Thoracic aorta (tissue), 2 donors: ENCODE results near the gene CYREN. TPM values are rescaled to one million over a fixed set of nuclear protein-coding genes. Genes with fewer than 3 reads are reported as not detected.
"Not testable (repeated sequence)": the region's sequence is repeated elsewhere in the genome, so short reads cannot be mapped to it uniquely, and the experiment has no call there.

Source experiments
- ATAC-seq: fragments of 150-250 bp; one replicate; pipeline ENCODE4 v1.8.0; 2017; ENCODE audit warnings: low read depth; ENCODE audit not compliant: insufficient number of reproducible peaks, low FRiP score
- DNase-seq: peaks from one replicate; pipeline ENCODE4 v3.0.0-alpha.2; 2020; ENCODE audit warnings: low spot score
- H3K27ac ChIP-seq, 2 donors: fragments of 200-600 bp; sonication (generic); 1 replicate in 1 of 2; 2 replicates in 1 of 2; pipeline ENCODE4 v1.5.1; 2016; ENCODE audit warnings: mild to moderate bottlenecking in 2 of 2, moderate library complexity in 2 of 2
- H3K27me3 ChIP-seq: fragments of 200-600 bp; sonication (generic); replicated peaks from 2 replicates; pipeline ENCODE4 v1.6.0; 2016; ENCODE audit warnings: mild to moderate bottlenecking; ENCODE audit not compliant: insufficient read depth
- H3K36me3 ChIP-seq: fragments of 200-600 bp; sonication (generic); one replicate; pipeline ENCODE4 v1.5.1; 2016
- H3K4me1 ChIP-seq, 2 donors: fragments of 200-600 bp; sonication (generic); 1 replicate in 1 of 2; 2 replicates in 1 of 2; pipeline versions ENCODE4 v1.5.1 to v1.6.0; 2016; ENCODE audit warnings: low read depth in 2 of 2, mild to moderate bottlenecking in 1 of 2; ENCODE audit not compliant: control insufficient read depth in 1 of 2
- H3K4me3 ChIP-seq: fragments of 200-600 bp; sonication (generic); 2 replicates; pipeline ENCODE4 v1.5.1; 2016; ENCODE audit warnings: mild to moderate bottlenecking
- H3K9me3 ChIP-seq: fragments of 200-600 bp; sonication (generic); 2 replicates; pipeline ENCODE4 v1.5.1; 2016
- CTCF ChIP-seq: fragments of 200-600 bp; sonication (generic); IDR thresholded peaks from one replicate; pipeline ENCODE4 v1.5.1; 2019; ENCODE audit warnings: antibody characterized with exemption
- total RNA-seq, 2 donors: library from RNA; depleted of rRNA; stranded (reverse); fragments of >200 nt; gene quantifications; one replicate each; pipeline versions ENCODE4 v1.1.0 to v1.2.3, GENCODE V29; 2016

Gene CYREN
- total RNA-seq = 10 to 100 TPM; 37.6 to 54.1 TPM

GRCh38 chr7:135170274-135170997 is at the start of gene CYREN:
TSS of gene CYREN (minus strand) at chr7:135170707. CDS start at chr7:135168922, 1,785 bp downstream.
- DNase-seq (peak; percentile 77), ATAC-seq (peak; percentile 93)
- H3K4me1 ChIP-seq = peaks cover 22 to 49% of the 10 kb centered on the region in 2 donors
- TF ChIP-seq CTCF = peak; percentile 50
- H3K36me3 ChIP-seq = peaks cover 16% of the 10 kb centered on the region
- no peaks in the 10 kb centered on the region for H3K9me3 ChIP-seq
- peak within 1 kb of the TSS; percentile 96 for H3K4me3 ChIP-seq
- no peaks in the 10 kb centered on the region for H3K27me3 ChIP-seq
- H3K27ac ChIP-seq = peak within 1 kb of the TSS; percentile 94 to 95

GRCh38 chr7:135217645-135218509 is 47.4 kb upstream of the CYREN start:
- DNase-seq (no peak), ATAC-seq (no peak)
- Histone ChIP-seq H3K36me3 (no peaks in the 10 kb centered on the region), H3K27ac (no peak overlapping the region), H3K9me3 (no peaks in the 10 kb centered on the region), H3K27me3 (no peaks in the 10 kb centered on the region), H3K4me1 (peaks cover 0 to 6% of the 10 kb centered on the region in 2 donors), H3K4me3 (no peak overlapping the region)
- TF ChIP-seq CTCF = no peak

- H3K4me3 ChIP-seq = no peak overlapping the region
- H3K36me3 ChIP-seq = no peaks in the 10 kb centered on the region
- peaks cover 0 to 6% of the 10 kb centered on the region in 2 donors for H3K4me1 ChIP-seq
- H3K27ac ChIP-seq = no peak overlapping the region
- DNase-seq (no peak), ATAC-seq (no peak)
- H3K9me3 ChIP-seq = no peaks in the 10 kb centered on the region
- no peak for TF ChIP-seq CTCF
- H3K27me3 ChIP-seq = no peaks in the 10 kb centered on the region
Observed at GRCh38 chr7:135215698-135216097, 45.2 kb upstream of the CYREN start.

GRCh38 chr7:135215180-135215579 is 44.7 kb upstream of the CYREN start:
- H3K36me3 ChIP-seq = no peaks in the 10 kb centered on the region
- no peaks in the 10 kb centered on the region for H3K27me3 ChIP-seq
- no peak for TF ChIP-seq CTCF
- DNase-seq = no peak
- no peak for ATAC-seq
- peaks cover 0 to 10% of the 10 kb centered on the region in 2 donors for H3K4me1 ChIP-seq
- H3K27ac ChIP-seq = no peak overlapping the region
- H3K9me3 ChIP-seq = no peaks in the 10 kb centered on the region
- no peak overlapping the region for H3K4me3 ChIP-seq

- Histone ChIP-seq H3K9me3 (no peaks in the 10 kb centered on the region), H3K27ac (no peak overlapping the region), H3K4me1 (peaks cover 0 to 24% of the 10 kb centered on the region in 2 donors), H3K27me3 (no peaks in the 10 kb centered on the region), H3K36me3 (no peaks in the 10 kb centered on the region), H3K4me3 (no peak overlapping the region)
- TF ChIP-seq CTCF = no peak
- ATAC-seq (no peak), DNase-seq (no peak)
Observed at GRCh38 chr7:135213831-135214230, 43.3 kb upstream of the CYREN start.

- ATAC-seq = peak; percentile 16
- H3K27me3 ChIP-seq, H3K9me3 ChIP-seq, H3K36me3 ChIP-seq, DNase-seq: not testable (repeated sequence)
- H3K4me1 ChIP-seq = peaks cover 12 to 39% of the 10 kb centered on the region in 2 donors
- peak overlapping the region; percentile 89 to 94 for H3K27ac ChIP-seq
- peak overlapping the region; percentile 89 for H3K4me3 ChIP-seq
Observed at GRCh38 chr7:135211946-135212685, 41.6 kb upstream of the CYREN start.
